Measurements from ENCODE around the gene ZDHHC11. TPM values are rescaled to one million over a fixed set of nuclear protein-coding genes. Genes with fewer than 3 reads are reported as not detected.

The ZDHHC11 gene
- total RNA-seq, 2 experiments from 2014 or later: 10.7 to 32.0 TPM

DNA sequence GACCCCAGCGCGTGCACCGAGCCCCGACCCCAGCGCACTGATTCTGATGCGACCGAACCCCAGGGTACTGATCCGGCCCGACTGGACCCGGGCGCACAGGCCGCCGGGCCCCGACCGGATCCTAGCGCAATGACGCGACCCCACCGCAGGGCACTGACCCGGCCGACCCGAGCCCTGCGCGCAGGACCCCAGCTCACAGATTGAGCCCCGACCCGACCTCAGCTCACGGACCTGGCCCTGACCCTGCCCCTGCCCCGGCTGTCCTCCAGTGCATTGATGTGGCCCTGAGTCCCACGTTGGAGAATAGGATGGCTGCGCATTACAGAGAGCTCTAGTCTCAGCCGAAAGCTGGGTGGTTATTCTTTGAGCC, 42.3 kb upstream of the ZDHHC11 start:
- Histone ChIP-seq H3K4me2 (ENCODE audit: low read length) (peak overlapping the region; percentile 93), H4K20me1 (ENCODE audit: insufficient read depth, low read length) (no peaks in the 10 kb centered on the region), H3K9me3 (ENCODE audit: low read length) (no peaks in the 10 kb centered on the region), H3K4me3 (ENCODE audit: low read depth, low read length, poor library complexity, severe bottlenecking) (peak overlapping the region; percentile 94), H2AFZ (ENCODE audit: low read length) (peak overlapping the region; percentile 3; the same call in 1 of the 2 replicates), H3K9me2 (ENCODE audit: insufficient read depth, low read length) (no peaks in the 10 kb centered on the region), H3K4me1 (ENCODE audit: insufficient read depth, low read length, poor library complexity, severe bottlenecking) (peaks cover 22% of the 10 kb centered on the region), H3K79me2 (ENCODE audit: insufficient read depth, low read depth, low read length) (peaks cover 51% of the 10 kb centered on the region), H3K27ac (ENCODE audit: low read depth, low read length, poor library complexity, severe bottlenecking) (peak overlapping the region; percentile 38), H3K36me3 (ENCODE audit: insufficient read depth, low read length) (peaks cover 65% of the 10 kb centered on the region)
- ChIA-PET POLR2A (interaction anchor here (0.7 kb wide), 1 partner anchor 8 kb away, joined by 3 read pairs; no protein-coding TSS in a partner anchor), CTCF (ENCODE audit: unreplicated experiment) (interaction anchor here (1.2 kb wide), 1 partner anchor 9 kb away, joined by 5 read pairs; no protein-coding TSS in a partner anchor)
- intact Hi-C loops (cut with micrococcal nuclease; ENCODE audit: unreplicated experiment): no loop called here
- DNase-seq (ENCODE audit: low spot score): peak; percentile 20
- TF ChIP-seq EZH2phosphoT487 (IDR thresholded peaks at IDR 0.05; ENCODE audit: borderline replicate concordance, low read depth, low read length): no peak
- TF ChIP-seq, protein P1, sequence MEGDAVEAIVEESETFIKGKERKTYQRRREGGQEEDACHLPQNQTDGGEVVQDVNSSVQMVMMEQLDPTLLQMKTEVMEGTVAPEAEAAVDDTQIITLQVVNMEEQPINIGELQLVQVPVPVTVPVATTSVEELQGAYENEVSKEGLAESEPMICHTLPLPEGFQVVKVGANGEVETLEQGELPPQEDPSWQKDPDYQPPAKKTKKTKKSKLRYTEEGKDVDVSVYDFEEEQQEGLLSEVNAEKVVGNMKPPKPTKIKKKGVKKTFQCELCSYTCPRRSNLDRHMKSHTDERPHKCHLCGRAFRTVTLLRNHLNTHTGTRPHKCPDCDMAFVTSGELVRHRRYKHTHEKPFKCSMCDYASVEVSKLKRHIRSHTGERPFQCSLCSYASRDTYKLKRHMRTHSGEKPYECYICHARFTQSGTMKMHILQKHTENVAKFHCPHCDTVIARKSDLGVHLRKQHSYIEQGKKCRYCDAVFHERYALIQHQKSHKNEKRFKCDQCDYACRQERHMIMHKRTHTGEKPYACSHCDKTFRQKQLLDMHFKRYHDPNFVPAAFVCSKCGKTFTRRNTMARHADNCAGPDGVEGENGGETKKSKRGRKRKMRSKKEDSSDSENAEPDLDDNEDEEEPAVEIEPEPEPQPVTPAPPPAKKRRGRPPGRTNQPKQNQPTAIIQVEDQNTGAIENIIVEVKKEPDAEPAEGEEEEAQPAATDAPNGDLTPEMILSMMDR (conservative IDR thresholded peaks at IDR 0.05; ENCODE audit: low read length): no peak
- no TSS peak for BruUV-seq (replicated peaks)

- Histone ChIP-seq H3K27ac (ENCODE audit: low read depth, low read length, poor library complexity, severe bottlenecking) (peak within 1 kb of the TSS; percentile 48), H3K4me2 (ENCODE audit: low read length) (peak within 1 kb of the TSS; percentile 93), H3K4me1 (ENCODE audit: insufficient read depth, low read length, poor library complexity, severe bottlenecking) (peaks cover 22% of the 10 kb centered on the region), H3K9me2 (ENCODE audit: insufficient read depth, low read length) (no peaks in the 10 kb centered on the region), H2AFZ (ENCODE audit: low read length) (peak within 1 kb of the TSS; percentile 25; the same call in 1 of the 2 replicates), H4K20me1 (ENCODE audit: insufficient read depth, low read length) (no peaks in the 10 kb centered on the region), H3K79me2 (ENCODE audit: insufficient read depth, low read depth, low read length) (peaks cover 51% of the 10 kb centered on the region), H3K4me3 (ENCODE audit: low read depth, low read length, poor library complexity, severe bottlenecking) (peak within 1 kb of the TSS; percentile 94), H3K9me3 (ENCODE audit: low read length) (no peaks in the 10 kb centered on the region), H3K36me3 (ENCODE audit: insufficient read depth, low read length) (peaks cover 71% of the 10 kb centered on the region)
- POLR2A ChIA-PET: interaction anchor here (0.7 to 1.0 kb wide), 2 partner anchors 9 to 127 kb away, joined by 3 to 5 read pairs; no protein-coding TSS in a partner anchor
- TF ChIP-seq EZH2phosphoT487 (IDR thresholded peaks at IDR 0.05; ENCODE audit: borderline replicate concordance, low read depth, low read length): no peak
- TF ChIP-seq, protein P1 (conservative IDR thresholded peaks at IDR 0.05; ENCODE audit: low read length): no peak
- DNase-seq (ENCODE audit: low spot score): peak; percentile 89
- no TSS peak for BruUV-seq (replicated peaks)
- CTCF ChIA-PET (ENCODE audit: unreplicated experiment): interaction anchor here (1.2 kb wide), 1 partner anchor 10 kb away, joined by 5 read pairs; no protein-coding TSS in a partner anchor
- intact Hi-C loops (cut with micrococcal nuclease; ENCODE audit: unreplicated experiment): no loop called here
These were observed 41.8 kb upstream of the ZDHHC11 start, which contains the start of the genes BRD9 and TRIP13 for GRCh38 chr5:892394-893136. BRD9 (minus strand) TSS chr5:892801; CDS start chr5:892657, 144 bp downstream. TRIP13 (plus strand) TSS chr5:892884; CDS start chr5:892999, 115 bp downstream.
